Cerebellar cortex (tissue), 1 donor: Measurements from ENCODE around the gene TMEM181.
"Not testable (repeated sequence)": the region's sequence is repeated elsewhere in the genome, so short reads cannot be mapped to it uniquely, and the experiment has no call there.

ENCODE experiments used
- DNase-seq: peaks from one replicate; pipeline ENCODE4 v3.0.0-alpha.2; 2015; ENCODE audit warnings: low spot score

Gene TMEM181

DNA sequence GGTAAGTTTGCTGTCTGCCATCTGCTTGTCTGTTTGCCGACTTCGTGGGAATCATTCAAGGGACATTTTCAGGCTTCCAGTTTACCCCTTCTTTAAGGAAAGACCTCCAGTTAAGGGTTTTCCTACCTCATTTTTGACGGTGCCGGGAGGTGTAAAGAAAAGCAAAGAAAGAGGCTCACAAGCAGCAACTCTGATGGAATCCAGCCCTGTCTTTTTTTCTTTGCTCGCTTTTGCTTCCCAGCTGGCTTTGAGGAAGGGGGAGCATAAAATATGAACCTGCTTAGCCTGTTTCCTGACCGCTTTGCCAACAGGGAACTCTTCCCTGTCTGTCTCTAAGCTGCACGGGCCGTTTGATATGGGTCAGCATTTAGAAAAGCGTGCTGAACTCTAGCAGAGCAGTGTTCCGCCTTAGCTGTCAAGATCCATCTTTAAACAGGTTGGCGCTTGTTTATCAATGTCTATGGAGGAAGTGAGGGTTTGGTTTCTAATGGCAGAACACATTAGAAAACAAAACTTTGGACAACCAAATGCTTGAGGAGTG lies 103.8 kb downstream of the TMEM181 start:
- no peak for DNase-seq

- DNase-seq: no peak
Measured at GRCh38 chr6:158665332-158665731, 105.4 kb downstream of the TMEM181 start.

- DNase-seq: no peak
Measured at GRCh38 chr6:158666628-158667359, 106.9 kb downstream of the TMEM181 start.

DNA sequence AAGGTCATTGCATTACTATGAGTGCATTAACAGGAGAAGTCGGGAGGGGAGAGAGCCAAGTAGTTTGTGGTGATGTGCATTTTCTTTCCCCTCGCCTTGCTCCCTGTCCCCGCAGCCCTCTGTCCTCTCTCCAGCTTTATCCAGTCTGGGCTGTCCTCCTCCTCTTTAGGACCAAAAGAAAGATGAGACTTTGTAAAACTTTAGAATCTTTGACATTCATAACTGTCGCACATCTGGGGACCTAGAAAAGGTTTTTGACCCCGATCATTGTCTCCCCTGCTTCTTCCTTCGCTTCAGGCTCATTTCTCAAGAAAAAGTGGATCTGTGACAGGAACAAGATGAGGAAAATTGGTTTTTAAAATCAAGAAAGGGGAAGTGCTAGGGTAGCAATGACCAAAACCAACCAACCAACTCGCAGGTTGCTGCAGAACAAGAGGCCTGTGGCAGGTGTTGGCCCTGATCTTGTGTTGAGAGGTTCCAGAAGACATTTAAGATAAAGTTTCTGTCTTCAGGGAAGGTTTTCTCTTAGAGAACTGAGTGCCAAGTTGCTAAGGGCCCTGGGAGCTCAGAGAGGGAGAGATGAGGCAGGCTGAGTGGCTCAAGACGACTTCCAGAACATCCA lies 107.6 kb downstream of the TMEM181 start:
- DNase-seq: no peak

DNA sequence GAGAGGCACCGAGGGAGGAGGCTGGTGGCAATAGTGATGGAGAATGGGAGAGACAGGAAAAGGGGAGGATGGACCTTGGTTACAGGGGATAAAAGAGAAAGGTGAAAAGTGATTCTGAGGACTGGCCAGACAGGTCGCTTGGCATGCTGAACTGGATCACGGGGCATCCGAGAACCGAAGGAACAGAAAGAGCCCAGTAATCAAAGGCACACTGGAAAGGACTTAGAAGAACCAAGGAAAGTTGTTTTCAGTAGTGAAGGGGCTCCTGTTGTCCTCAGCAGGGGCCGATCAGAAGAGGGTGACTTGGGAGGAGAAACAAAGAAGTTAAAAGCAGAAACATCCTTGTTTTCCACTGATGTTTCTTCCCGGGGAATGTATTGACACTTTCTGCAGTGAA lies 108.8 kb downstream of the TMEM181 start:
- no peak for DNase-seq

GRCh38 chr6:158669145-158670035 lies 109.5 kb downstream of the TMEM181 start:
- no peak for DNase-seq

DNA sequence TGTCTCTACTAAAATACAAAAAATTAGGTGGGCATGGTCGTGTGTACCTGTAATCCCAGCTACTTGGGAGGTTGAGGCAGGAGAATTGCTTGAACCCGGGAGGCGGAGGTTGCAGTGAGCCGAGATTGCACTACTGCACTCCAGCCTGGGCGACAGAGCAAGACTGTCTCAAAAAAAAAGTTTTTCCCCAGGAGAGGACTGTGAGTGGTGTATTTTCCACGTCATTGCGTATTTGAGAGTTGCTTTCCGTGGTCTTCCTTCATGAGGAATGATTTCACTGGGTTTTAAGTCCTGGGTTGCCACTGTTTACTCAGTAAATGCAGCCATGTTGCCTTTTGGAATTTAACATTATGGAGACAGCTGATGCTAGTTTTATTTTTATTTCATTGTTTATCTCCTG lies 112.2 kb downstream of the TMEM181 start:
- DNase-seq: not testable (repeated sequence)

DNA sequence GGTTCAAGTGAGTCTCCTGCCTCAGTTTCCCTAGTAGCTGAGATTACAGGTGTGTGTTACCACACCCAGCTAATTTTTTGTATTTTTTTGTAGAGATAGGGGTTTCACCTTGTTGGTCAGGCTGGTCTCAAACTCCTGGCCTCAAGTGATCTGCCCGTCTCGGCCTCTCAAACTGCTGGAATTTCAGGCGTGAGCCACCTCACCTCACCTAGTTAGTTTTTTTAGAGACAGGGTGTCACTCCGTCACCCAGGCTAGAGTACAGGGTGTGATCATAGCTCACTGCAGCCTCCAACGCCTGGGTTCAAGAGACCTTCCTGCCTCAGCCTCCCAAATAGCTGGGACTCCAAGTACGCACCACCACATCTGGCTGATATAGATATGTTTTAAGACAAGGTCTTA lies 112.8 kb downstream of the TMEM181 start:
- no peak for DNase-seq

GRCh38 chr6:158674342-158675131 lies 114.6 kb downstream of the TMEM181 start:
- DNase-seq: no peak

- not testable (repeated sequence) for DNase-seq
Measured at GRCh38 chr6:158677094-158677493, 117.2 kb downstream of the TMEM181 start.

GRCh38 chr6:158677906-158678578 lies 118.2 kb downstream of the TMEM181 start:
- DNase-seq: no peak

- DNase-seq: no peak
Measured at GRCh38 chr6:158680015-158680414, 120.1 kb downstream of the TMEM181 start.

DNA sequence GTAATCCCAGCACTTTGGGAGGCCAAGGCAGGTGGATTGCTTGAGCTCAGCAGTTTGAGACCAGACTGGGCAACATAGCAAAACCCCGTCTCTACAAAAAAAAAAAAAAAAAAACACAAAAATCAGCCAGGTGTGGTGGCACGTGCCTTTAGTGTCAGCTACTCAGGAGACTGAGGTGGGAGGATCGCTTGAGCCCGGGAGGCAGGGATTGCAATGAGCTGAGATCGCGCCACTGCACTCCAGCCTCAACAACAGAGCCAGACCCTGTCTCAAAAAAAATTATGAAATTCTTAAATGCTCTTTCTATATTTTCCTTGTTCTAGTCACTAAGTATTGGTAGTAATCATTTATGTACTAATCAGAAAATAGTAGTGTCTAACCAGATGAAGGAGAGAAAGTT lies 120.6 kb downstream of the TMEM181 start:
- DNase-seq: no peak

DNA sequence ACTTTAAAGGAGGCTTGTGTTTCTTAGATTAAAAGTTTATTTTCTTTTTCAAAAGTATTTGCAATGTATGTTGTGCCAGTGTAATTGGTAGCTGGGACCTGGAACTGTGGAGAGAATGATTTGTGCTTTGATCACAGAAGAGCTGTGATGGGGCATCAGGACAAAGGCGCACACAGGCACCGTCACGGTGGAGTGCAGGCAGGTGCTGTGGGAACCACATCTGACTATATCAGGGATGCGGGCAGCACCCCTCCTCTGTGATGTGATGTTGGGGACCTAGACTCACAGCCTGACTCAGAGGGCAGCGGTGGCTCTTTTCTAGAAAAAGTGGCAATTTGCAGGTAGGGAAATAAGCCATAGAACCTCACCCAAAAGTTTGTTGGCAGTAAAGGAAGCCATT lies 124.4 kb downstream of the TMEM181 start:
- DNase-seq: no peak

DNA sequence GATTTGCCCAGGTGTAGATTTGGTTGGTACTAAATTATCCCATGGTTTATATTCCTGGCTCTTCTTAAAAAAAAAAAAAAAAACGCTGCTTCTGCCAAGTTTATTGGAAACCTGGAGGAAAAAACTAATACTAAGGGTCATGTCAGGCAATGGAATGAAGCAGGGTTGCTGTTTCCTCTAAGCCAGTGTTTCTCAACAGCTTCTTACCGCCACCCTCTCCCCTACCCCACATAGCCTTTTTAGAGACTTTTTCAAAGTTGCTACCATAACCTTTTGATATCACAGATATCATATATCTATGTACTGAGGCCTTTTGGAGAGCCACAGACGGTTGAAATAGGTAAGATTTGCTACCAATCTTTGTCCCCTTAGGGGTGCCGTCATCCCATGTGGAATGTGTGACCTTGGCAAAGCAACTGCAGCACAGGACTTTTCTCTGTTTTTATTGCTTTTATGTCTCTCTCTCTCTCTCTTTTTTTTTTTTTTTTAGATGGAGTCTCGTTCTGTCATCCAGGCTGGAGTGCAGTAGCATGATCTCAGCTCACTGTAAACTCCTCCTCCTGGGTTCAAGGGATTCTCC lies 124.9 kb downstream of the TMEM181 start:
- DNase-seq: no peak
